Measurements from ENCODE around the gene HABP4. TPM values are rescaled to one million over a fixed set of nuclear protein-coding genes. Genes with fewer than 3 reads are reported as not detected.

Gene HABP4, protein sequence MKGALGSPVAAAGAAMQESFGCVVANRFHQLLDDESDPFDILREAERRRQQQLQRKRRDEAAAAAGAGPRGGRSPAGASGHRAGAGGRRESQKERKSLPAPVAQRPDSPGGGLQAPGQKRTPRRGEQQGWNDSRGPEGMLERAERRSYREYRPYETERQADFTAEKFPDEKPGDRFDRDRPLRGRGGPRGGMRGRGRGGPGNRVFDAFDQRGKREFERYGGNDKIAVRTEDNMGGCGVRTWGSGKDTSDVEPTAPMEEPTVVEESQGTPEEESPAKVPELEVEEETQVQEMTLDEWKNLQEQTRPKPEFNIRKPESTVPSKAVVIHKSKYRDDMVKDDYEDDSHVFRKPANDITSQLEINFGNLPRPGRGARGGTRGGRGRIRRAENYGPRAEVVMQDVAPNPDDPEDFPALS
- total RNA-seq (10 to 100 TPM; 17.1 to 21.7 (median 18.5) TPM), polyA plus RNA-seq (19.6 TPM)
- long read RNA-seq, donor 1, transcript HABP4-201 (8 exons, 2,615 nt), result major isoform, 115 of 125 reads
- long read RNA-seq, donor 1, partial matches to known transcripts, result 0 of 125 reads
- long read RNA-seq, donor 1, other reads (novel, unspliced or antisense), result 10 of 125 reads
- long read RNA-seq, donor 2, transcript HABP4-201 (8 exons, 2,615 nt), result major isoform, 33 of 35 reads
- long read RNA-seq, donor 2, partial matches to known transcripts, result 0 of 35 reads
- long read RNA-seq, donor 2, other reads (novel, unspliced or antisense), result 2 of 35 reads
- long read RNA-seq, donor 3, partial matches to known transcripts, result 5 of 10 reads
- long read RNA-seq, donor 3, other reads (novel, unspliced or antisense), result 4 of 10 reads
- long read RNA-seq, donor 4, transcript HABP4-201 (8 exons, 2,615 nt), result major isoform, 45 of 46 reads
- long read RNA-seq, donor 4, partial matches to known transcripts, result 0 of 46 reads
- long read RNA-seq, donor 4, other reads (novel, unspliced or antisense), result 1 of 46 reads

DNA sequence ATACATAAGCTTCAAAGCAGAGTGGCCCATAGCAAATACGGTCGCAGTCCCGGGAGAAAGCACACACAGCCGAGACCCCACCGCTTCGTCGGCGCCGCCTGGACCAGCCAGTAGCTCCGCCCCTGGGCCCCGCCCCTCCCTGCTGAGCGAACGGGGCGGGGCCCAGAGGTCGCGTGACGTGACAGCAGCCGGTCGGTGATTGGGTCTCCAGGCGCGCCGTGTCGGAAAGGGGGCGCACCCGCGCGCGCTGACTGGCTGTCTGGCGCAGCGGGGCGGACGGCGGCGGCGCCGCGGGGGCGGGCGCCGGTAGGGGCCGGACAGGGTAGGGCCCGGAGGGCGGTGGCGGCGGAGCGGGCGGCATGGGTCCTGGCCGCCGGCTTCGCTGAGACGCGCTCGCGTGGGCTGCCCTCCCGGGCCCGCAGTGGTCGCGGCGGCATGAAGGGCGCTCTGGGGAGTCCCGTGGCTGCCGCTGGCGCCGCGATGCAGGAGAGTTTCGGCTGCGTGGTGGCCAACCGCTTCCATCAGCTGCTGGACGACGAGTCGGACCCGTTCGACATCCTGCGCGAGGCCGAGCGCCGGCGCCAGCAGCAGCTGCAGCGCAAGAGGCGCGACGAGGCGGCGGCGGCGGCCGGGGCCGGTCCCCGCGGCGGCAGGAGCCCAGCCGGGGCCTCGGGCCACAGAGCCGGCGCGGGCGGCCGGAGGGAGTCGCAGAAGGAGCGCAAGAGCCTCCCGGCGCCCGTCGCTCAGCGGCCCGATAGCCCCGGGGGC, at the start of gene HABP4:
Gene HABP4, plus strand, starts transcription at position 325 of the 768 bp plus-strand sequence. Its CDS starts 111 bp downstream, at position 436.
- peak; percentile 98 to 100 (median 99) for DNase-seq
- WGBS, result under 1% methylated on average over 108 of the region's 108 CpGs

GRCh38 chr9:96408409-96409280, 41.3 kb upstream of the HABP4 start:
- H3K27ac ChIP-seq (ENCODE audit: low read length), result no peak overlapping the region
- no peak overlapping the region for H3K4me3 ChIP-seq (ENCODE audit: low read length)
- intact Hi-C loops (cut with DNase I), result no loop called here
- DNase-seq, result no peak
- H3K27me3 ChIP-seq (ENCODE audit: control insufficient read depth, insufficient read depth), result no peaks in the 10 kb centered on the region
- H3K4me1 ChIP-seq (ENCODE audit: control insufficient read depth, insufficient read depth, low read length), result no peaks in the 10 kb centered on the region
- no peaks in the 10 kb centered on the region for H3K9me3 ChIP-seq (ENCODE audit: control insufficient read depth, low read length)
- no peak for ATAC-seq
- 80% methylated on average over 9 of the region's 9 CpGs for whole genome bisulfite sequencing

More for the DNA sequence above, at the start of gene HABP4:
- intact Hi-C loops (cut with DNase I), result loop anchor here in 2 of 4 donors (2.0 to 10.0 kb wide), 3 partner anchors 31 to 215 kb away; partner anchors contain the start of gene ZNF367 (in 1 of the 2)
- Histone ChIP-seq H3K27ac (ENCODE audit: low read length) (peak within 1 kb of the TSS; percentile 89), H3K27me3 (ENCODE audit: control insufficient read depth, insufficient read depth) (no peaks in the 10 kb centered on the region), H3K9me3 (ENCODE audit: control insufficient read depth, low read length) (no peaks in the 10 kb centered on the region), H3K4me1 (ENCODE audit: control insufficient read depth, insufficient read depth, low read length) (no peaks in the 10 kb centered on the region), H3K4me3 (ENCODE audit: low read length) (peak within 1 kb of the TSS; percentile 70)
- ATAC-seq, result peak; percentile 99

DNA sequence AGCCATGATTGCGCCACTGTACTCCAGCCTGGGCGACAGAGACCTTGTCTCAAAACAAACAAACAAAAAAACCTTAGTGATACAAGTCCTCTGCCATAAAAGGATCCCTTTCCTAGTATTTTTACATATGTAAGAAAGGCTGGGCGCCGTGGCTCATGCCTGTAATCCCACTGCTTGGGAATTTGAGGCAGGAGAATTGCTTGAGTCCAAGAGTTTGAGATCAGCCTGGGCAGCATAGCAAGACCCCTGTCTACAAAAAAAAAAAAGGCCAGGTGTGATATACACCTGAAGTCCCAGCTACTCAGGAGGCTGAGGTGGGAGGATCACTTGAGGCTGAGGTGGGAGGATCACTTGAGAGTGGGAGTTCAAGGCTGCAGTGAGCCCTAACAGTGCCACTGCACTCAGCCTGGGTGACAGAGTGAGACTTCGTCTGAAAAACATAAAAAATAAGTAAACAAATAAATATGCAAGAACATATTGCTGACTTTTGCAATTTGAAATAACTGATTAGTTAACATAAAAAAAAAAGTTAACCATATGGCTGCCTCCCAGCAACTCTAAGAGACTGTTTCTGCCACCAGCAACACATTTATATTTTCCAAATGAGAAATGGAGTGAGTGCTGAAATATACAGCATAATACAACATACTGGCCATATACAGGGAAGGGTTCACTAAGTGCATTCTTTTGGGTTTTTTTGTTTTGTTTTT, 38.7 kb upstream of the HABP4 start:
- 93% methylated on average over 5 of the region's 5 CpGs for WGBS
- Histone ChIP-seq H3K9me3 (ENCODE audit: control insufficient read depth, low read length) (no peaks in the 10 kb centered on the region), H3K27ac (ENCODE audit: low read length) (no peak overlapping the region), H3K27me3 (ENCODE audit: control insufficient read depth, insufficient read depth) (no peaks in the 10 kb centered on the region), H3K4me3 (ENCODE audit: low read length) (no peak overlapping the region), H3K4me1 (ENCODE audit: control insufficient read depth, insufficient read depth, low read length) (no peaks in the 10 kb centered on the region)
- no peak for ATAC-seq
- no peak for DNase-seq
- intact Hi-C loops (cut with DNase I), result loop anchor here in 1 of 4 donors (10.0 kb wide), 1 partner anchor 66 kb away; no protein-coding TSS in a partner anchor

GRCh38 chr9:96412174-96412913, 37.6 kb upstream of the HABP4 start:
- Histone ChIP-seq H3K27ac (ENCODE audit: low read length) (no peak overlapping the region), H3K4me3 (ENCODE audit: low read length) (no peak overlapping the region), H3K9me3 (ENCODE audit: control insufficient read depth, low read length) (no peaks in the 10 kb centered on the region), H3K4me1 (ENCODE audit: control insufficient read depth, insufficient read depth, low read length) (no peaks in the 10 kb centered on the region), H3K27me3 (ENCODE audit: control insufficient read depth, insufficient read depth) (no peaks in the 10 kb centered on the region)
- DNase-seq (no peak), ATAC-seq (no peak)
- WGBS, result 90% methylated on average over 8 of the region's 8 CpGs
- intact Hi-C loops (cut with DNase I), result loop anchor here in 1 of 4 donors (10.0 kb wide), 1 partner anchor 68 kb away; no protein-coding TSS in a partner anchor

- intact Hi-C loops (cut with DNase I), result loop anchor here in 1 of 4 donors (10.0 kb wide), 1 partner anchor 69 kb away; no protein-coding TSS in a partner anchor
- no peaks in the 10 kb centered on the region for H3K9me3 ChIP-seq (ENCODE audit: control insufficient read depth, low read length)
- H3K4me3 ChIP-seq (ENCODE audit: low read length), result no peak overlapping the region
- H3K4me1 ChIP-seq (ENCODE audit: control insufficient read depth, insufficient read depth, low read length), result no peaks in the 10 kb centered on the region
- WGBS, result 42% methylated on average over 7 of the region's 7 CpGs
- no peaks in the 10 kb centered on the region for H3K27me3 ChIP-seq (ENCODE audit: control insufficient read depth, insufficient read depth)
- ATAC-seq (no peak), DNase-seq (no peak)
- H3K27ac ChIP-seq (ENCODE audit: low read length), result no peak overlapping the region
Measured at GRCh38 chr9:96413302-96414221, 36.4 kb upstream of the HABP4 start.

DNA sequence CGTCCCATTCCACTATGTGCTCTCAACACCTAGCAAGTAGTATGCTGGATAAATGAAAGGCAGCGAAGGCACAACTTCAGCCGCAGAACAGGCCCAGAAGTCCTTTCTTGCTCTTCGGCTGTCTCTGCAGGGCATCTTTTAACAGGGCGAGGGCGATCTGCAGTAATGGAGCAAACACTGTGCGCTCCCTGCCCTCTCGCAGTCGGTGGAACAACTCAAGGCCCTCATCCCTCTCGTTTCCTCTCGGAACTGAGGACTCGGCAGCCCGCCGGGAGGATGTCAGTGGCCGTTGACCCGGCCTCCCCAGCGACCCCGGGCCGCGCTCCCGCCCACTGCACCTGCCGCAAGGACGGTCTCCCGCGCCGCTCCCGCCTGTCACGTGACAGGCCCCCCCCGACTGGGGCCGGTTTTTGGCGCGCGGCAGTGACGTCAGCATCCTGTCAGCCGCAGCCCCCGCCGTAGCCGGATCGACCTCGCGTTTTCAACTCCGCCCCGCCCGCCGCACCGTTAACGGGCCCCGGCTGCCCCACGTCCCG, 32.9 kb upstream of the HABP4 start:
- ATAC-seq (peak; percentile 19 to 36), DNase-seq (peak; percentile 89 to 96 (median 96))
- H3K27ac ChIP-seq (ENCODE audit: low read length), result peak overlapping the region; percentile 73
- H3K27me3 ChIP-seq (ENCODE audit: control insufficient read depth, insufficient read depth), result no peaks in the 10 kb centered on the region
- H3K4me1 ChIP-seq (ENCODE audit: control insufficient read depth, insufficient read depth, low read length), result no peaks in the 10 kb centered on the region
- H3K9me3 ChIP-seq (ENCODE audit: control insufficient read depth, low read length), result no peaks in the 10 kb centered on the region
- intact Hi-C loops (cut with DNase I), result loop anchor here in 1 of 4 donors (10.0 kb wide), 1 partner anchor 72 kb away; no protein-coding TSS in a partner anchor
- H3K4me3 ChIP-seq (ENCODE audit: low read length), result peak overlapping the region; percentile 89
- under 1% methylated on average over 50 of the region's 50 CpGs for WGBS

DNA sequence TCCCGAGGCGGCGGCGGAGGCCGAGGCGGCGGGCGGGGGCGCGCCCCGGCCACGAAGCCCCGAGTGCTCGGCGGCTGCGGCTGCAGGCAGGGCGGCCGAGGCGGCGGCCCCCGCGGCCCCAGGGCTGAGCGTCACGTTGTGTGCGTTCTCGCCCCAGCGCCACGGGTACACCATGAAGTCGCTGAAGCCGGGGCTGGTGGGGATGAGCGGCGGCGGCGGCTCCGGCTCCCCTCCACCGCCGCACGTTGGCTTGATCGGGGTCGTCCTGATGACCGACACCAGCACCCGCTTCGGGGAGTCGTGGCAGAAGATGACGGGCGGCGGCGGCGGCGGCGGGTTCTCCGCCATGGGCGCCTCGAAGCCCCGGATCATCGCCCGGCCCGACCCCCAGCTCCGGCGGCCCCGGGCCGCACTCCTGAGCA, 32.3 kb upstream of the HABP4 start:
- WGBS, result under 1% methylated on average over 62 of the region's 62 CpGs
- no peaks in the 10 kb centered on the region for H3K9me3 ChIP-seq (ENCODE audit: control insufficient read depth, low read length)
- H3K4me3 ChIP-seq (ENCODE audit: low read length), result peak overlapping the region; percentile 89
- no peaks in the 10 kb centered on the region for H3K27me3 ChIP-seq (ENCODE audit: control insufficient read depth, insufficient read depth)
- peak overlapping the region; percentile 69 for H3K27ac ChIP-seq (ENCODE audit: low read length)
- H3K4me1 ChIP-seq (ENCODE audit: control insufficient read depth, insufficient read depth, low read length), result no peaks in the 10 kb centered on the region
- DNase-seq (peak in 2 of 3 donors; percentile 32 to 77), ATAC-seq (no peak)
- intact Hi-C loops (cut with DNase I), result loop anchor here in 2 of 4 donors (2.0 to 10.0 kb wide), 2 partner anchors 33 to 73 kb away; partner anchors contain the start of gene HABP4 (in 1 of the 2)

Measured in right cardiac atrium (tissue), 5 donors.